ENCODE results near the gene SLC15A4.
"Not testable (repeated sequence)": the region's sequence is repeated elsewhere in the genome, so short reads cannot be mapped to it uniquely, and the experiment has no call there.

SLC15A4 gene

DNA sequence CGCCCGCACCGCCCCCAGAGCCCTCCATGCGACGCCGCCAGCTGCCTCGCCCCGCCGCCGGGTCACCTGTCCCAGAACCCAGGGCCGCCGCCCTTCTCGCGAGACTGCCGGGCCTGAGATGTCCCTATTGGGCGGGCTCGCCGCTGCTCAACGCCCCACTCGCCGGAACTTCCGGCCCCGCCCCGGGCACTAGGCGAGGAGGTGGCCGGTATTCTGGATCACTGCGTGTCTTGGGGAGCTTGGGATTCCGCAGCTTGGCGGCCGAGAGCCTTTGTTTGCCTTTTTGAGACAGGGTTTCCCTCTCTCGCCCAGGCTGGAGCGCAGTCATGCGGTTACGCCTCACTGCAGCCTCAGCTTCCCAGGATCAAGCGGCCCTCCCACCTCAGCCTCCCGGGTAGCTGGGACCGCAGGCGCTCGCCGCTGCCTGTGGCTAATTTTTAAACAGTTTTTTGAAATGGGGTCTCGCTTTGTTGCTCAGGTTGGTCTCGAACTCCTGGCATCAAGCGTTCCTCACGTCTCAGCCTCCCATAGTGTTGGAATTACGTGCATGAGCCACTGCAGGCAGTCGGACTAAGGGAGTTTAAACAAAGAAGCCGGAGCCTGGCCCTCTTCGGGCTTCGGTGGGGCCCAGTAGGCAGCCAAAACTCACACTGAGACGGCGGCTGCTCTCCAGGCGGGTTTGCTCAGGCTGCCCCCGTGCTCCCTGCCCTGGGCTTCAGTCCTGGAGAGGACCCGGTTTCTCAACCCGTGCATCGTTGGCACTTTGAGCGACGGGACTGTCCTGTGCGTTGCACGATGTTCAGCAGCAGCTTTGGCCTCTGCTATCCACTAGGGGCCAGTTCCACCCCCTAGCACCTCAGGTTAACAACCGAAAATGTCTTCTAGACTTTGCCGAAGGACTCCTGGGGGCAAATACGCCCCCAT lies at the start of gene SLC15A4:
Gene SLC15A4, minus strand, starts transcription at position 43 of the 924 bp plus-strand sequence. Its CDS starts 15 bp downstream, at position 28.
- peak; percentile 98 for DNase-seq (ENCODE audit: low spot score)

DNA sequence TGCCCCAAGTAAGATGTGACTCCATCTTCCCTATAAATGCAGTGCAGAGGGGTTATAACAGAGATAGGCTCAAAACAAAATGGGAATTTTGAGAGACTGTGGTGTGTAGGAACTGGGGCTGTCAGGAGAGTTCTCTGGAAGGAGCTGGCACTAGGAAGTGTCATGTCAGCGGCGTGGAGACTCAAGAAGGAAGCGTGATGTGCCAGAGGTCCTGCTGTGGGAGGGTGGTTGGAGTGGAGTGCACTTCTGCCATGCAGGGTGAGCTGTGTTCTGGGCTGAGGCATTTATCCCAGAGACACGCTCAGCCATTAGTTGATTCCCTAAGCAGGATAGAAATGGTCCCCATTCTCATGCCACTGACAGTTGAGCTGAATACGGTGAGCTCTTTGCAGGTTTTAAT lies 48.5 kb upstream of the SLC15A4 start:
- DNase-seq (ENCODE audit: low spot score) = no peak

DNA sequence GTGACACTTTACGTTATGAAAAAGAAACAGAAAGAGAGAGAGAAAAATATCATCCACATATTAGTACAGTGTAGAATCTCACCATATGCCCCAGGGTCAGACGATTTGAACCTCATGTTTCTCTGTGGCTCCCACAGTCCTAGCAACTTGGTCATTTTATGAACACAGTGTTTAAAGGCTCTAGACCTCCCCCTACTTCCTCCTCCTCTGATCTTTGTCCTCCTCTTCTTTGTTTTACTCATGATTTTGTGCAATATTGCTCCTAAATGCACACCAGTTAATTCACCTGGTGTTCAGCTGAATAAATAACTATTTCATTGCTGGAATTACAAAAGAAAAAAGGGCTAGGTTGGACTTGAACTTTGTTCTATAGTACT lies 47.7 kb upstream of the SLC15A4 start:
- DNase-seq (ENCODE audit: low spot score) = no peak

DNA sequence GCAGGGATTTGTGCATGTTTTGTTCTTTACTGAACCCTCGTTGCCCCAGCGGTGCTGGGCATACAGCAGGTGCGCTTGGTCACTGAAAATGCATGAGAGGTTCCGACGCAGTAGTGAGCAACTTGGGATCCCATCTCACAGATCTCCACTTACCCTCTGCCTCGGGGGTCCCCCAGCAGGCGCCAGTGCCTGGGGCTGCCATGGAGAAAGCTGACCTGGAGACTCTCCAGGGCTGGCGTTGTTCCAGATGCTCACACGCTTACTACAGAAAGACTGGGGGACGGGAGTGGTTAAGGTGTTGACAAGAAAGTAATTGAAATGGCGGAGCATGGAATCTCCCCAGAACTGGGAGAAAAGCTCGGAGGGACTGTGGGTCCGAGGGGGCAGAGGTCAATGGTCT lies 43.7 kb upstream of the SLC15A4 start:
- no peak for DNase-seq (ENCODE audit: low spot score)

DNA sequence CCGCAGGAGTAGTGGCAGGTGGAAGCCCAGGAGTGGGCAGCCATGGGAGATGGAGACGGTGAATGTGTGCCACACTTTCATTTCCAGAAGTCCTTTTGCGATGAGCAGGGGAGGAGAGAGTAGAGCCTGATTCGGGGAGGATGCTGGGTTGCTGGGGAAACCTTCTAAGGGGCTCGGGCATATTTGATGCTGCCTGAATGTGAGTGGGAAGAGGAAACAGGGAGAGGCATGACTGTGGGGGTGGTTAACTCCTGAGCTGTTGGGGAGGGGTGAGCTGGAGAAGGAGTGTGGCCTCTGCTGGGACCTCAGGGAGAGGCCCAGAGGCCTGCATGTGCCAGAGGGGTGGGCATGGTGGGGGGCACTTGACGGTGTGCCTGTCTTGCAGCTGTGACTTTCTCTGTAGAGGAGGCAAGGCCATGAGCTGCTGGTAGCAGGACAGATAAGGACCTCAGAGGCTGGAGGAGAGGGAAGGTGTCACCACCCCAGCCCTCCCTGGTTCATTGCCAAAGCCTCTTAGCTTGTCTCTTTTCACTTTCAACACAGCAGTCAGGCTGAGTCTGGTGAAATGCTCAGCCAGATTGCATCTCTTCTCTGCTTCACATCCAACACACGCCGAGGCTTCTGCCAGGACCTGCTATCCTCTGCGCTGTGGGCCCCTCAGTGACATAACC lies 40.9 kb upstream of the SLC15A4 start:
- no peak for DNase-seq (ENCODE audit: low spot score)

DNA sequence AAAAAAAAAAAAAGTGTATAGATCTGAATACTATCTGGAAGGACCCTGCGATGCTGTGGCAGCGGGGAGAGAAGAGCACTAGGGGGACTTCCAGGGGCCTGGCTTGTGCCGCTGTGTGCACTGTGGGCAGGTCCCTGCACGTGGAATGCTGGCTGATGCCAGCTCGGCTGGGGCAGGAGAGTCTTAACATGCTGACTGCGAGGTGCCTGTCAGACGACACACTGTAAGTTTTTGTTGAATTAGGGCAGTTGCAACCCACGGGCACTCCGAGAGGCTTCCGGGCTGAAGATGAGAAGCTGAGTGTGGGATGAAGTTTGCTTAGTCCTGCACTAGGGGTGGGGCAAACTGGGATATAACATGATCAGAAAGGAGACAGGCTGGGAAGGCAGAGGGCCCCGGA lies 40.2 kb upstream of the SLC15A4 start:
- DNase-seq (ENCODE audit: low spot score) = no peak

DNA sequence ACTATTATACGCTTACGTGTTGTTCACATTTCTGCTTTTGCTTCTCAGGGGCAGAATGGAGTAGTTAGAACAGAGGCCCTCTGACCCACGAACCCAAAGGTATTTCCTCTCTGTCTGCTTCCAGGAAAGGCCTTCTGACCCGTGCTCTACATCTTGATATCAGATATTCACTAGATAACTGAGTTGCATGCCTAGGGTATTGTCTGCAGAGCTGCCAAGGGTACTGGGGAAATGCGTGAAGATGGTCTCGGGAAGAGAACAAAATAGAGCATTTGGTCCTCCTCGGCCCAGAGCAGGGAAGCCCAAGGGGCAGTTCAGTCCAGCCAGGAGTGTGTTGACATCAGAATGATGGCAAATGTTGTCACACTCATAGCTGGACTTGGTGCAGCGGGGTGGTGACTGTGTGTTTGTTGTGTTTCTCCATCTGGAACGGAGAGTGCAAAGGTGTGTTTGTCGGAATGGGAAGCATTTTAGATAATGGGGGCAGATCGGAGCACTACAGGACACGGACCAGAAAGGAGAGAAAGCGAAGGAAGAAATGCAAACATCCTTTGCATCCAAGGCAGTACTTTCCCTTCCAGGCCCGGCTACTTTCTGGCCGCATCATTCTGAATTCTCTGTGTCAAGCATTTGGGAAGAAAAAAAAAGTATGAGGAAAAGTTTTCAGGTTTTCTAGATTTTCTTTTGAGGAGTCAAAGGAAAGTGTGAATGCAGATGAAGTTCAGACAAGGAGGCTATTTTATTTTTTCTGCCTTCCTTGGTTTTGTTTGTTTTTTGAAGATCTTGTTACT lies 37.7 kb upstream of the SLC15A4 start:
- DNase-seq (ENCODE audit: low spot score) = no peak

DNA sequence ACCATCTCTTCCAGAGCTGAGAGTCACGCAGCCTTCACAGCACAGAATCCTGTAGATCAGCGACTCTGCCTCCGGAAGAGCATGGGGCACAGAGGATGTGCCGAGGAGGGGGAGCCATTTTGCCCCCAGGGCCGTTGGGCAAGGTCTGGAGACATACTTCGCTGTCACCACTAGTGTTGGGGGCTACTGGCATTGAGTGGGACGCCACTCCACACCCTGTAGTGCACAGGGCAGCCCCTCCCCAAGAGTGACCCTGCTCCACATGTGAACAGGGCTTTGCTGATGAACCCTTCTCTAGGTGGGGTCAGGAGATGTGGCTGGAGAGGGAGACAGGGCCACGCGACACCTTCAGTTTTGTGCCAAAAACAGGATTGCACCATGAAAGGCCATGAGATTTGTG lies 35.6 kb upstream of the SLC15A4 start:
- DNase-seq (ENCODE audit: low spot score) = no peak

DNA sequence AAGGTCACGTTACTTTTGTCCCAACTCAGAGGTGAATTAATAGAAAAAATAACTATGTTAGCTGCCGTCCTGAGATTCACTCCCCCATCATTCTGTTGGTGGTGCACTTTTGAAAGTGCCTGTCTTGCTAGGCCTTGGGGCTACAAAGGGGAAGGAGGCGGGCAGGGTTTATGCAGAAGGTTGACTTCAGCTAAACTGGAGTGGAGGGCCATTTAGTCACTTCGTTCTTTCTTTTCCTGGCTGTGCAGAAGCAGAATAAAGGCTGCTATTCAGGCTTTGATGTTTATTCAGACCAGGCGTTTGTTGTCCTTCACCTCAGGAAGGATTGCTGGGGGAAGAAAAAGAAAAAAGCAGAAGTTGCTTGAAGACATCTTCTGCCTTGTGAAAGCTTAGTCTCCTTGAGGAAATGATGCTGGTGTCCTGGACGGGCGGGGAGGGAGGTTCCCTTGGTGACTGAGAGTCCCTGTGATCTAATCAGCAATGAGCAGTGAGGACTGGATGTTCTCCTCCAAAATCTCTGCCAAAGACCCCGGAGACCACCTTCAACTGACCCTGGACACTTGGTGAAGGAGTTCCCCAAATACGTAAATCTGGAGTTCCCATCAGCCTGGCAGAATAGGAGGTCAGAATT lies 33.5 kb upstream of the SLC15A4 start:
- DNase-seq (ENCODE audit: low spot score) = no peak

DNA sequence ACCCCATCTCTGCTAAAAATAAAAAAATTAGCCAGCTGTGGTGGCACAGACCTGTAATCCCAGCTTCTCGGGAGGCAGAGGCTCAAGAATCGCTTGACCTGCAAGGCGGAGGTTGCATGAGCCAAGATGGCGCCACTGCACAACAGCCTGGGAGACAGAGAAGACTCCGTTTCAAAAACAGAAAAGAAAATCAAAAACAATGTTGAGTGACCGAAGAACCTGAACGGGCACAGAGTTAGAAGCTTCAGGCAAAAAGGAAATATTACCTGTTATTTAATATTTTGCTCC lies 33.0 kb upstream of the SLC15A4 start:
- DNase-seq (ENCODE audit: low spot score) = no peak

DNA sequence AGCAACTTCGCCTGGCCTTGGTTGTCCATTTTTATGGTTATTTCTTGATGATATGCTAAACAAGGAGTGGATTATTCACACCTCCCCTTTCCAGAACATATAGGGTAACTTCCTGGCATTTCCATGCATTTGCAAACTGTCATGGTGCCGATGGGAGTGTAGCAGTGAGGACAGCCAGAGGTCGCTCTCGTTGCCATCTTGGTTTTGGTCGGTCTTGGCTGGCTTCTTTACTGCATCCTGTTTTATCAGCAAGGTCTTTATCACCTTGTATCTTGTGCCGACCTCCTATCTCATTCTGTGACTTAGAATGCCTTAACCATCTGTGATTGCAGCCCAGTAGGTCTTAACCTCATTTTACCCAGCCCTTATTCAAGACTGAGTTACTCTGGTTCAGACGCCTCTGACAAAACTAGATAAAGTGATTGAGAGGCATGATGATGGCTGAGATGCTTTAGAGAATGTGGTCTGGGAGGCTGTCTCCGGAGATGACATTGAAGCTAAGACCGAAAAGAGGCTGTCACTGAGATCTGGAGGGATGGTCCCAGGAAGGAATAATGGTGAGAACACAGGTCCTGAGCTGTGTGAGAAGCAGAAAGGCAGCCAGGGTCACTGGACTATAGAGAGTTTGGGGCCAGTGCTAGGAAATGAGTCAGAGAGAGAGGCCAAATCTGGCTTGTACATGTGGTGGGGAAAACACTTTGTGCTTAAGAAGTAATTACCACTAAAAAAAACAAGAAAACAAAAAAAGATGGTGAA lies 32.5 kb upstream of the SLC15A4 start:
- DNase-seq (ENCODE audit: low spot score) = no peak

DNA sequence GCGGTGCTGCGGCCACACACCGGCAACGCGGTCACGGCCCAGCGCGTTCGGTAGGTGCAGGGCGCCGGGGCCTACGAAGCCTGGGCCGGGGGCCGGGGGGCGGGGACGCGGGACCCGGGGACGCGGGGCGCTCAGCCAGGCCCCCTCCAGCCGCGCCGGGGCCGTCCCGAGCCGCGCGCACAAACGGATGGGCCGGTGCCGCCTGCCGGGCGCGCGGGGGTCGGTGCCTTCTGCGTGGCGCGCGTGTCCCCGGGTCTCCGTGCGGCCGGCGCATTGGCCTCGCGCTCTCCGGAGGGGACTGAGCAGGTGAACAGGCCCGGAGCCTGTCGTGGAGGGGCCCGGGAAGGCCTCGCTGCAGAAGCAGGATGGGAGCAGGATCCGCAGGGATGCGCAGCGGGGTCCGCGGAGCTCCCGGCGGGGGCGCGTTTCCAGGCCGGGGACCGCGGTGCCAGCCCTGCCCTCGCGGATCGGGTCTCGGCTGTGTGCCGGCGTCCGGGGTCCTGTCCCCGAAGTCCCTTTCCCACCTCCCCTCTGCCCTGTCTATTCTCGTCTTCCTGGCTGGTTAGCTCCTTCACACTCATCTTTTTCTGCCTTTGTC lies 29.9 kb upstream of the SLC15A4 start:
- DNase-seq (ENCODE audit: low spot score) = no peak

DNA sequence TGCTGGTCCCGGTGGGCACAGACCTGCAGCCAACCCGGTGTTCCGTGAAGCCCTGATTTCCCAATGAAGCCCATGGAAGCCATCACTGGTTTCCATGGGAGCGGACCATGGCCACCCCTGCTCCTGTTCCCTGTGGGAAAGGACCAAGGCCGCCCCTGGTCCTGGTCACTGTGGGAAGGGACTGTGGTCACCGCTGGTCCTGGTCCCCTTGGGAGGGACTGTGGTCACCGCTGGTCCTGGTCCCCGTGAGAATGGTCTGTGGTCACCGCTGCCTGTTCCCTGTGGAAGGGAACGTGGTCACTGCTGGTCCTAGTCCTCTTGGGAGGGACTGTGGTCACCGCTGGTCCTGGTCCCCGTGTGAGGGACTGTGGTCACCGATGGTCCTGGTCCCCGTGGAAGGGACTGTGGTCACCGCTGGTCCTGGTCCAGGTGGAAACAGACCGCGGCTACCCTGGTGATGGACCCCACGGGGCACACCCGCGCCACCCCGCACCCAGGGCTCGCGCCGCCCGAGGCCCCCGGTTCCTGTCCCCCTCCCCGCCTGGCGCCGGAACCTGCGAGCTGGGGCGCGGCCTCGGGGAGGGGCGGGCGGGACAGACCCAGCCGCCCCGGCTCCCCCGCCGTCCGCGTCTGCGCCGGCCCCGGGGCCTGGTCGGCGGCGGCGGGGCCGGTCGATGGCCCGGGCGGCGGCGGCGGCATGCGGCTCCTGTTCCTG lies 29.3 kb upstream of the SLC15A4 start, which contains the start of gene GLT1D1:
Gene GLT1D1, plus strand, starts transcription at position 594 of the 715 bp plus-strand sequence. Its CDS starts 104 bp downstream, at position 698.
- no peak for DNase-seq (ENCODE audit: low spot score)

DNA sequence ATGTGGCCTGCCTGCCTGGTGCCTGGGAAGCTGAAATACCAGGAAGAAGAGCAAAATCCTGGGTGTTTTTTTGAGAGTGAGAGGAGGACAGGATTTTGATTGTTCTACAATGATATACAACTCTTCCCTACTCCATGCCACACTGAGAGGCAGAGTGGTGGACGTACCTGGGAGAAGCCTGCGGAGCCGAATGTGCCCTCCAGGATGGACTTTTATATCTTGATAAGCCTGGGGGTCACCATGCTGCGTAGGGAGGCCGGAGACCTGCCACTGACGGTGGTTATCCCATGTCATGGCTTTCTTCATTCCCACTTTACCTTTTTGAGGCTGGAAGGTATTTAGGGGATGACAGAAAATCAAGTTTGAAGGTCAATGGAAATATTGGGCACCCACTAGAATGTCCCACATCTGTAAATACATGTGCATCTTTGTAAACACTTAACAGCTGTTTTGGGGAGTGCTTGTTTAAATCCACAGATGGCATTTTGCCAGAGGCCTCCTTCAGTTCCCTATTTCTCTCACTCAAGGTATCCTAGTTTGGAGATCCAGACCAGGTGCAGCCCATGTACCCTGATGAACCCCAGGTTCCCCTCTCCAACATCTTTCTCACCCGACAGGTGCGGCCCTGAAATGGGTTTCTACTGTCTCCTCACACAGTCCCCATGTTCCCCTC lies 28.4 kb upstream of the SLC15A4 start:
- DNase-seq (ENCODE audit: low spot score) = no peak

DNA sequence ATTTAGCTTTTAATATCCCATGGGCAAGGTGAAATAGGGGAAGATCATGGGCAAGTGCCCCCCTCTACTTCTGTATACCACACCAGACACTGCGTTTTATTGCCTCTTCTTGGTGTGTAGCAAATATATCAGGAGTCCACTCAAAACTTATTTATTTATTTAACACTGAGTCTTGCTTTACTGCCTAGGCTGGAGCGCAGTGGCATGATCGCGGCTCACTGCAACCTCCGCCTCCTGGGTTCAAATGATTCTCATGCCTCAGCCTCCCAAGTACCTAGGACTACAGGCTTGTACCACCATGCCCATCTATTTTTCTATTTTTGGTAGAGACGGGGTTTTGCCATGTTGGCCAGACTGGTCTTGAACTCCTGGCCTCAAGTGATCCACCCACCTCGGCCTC lies 27.7 kb upstream of the SLC15A4 start:
- not testable (repeated sequence) for DNase-seq (ENCODE audit: low spot score)

DNA sequence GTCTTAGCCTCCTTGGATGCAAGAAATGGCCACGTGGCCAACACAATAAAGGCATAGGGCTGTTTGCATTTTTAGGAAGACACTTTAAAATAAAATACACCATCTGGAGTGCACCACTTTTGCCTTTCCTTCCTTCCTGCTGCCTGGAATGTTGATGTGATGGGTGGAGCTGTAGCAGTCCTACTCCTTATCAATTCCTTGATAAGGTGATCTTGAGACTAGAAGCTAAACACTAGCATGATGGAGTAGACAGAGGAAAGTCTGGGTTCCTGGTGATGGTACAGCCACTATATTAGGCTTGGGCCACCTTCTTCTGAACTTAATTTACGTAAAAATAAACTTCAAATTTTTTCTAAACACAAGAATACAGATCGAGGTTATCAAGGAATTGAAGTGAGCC lies 26.6 kb upstream of the SLC15A4 start:
- DNase-seq (ENCODE audit: low spot score) = no peak

DNA sequence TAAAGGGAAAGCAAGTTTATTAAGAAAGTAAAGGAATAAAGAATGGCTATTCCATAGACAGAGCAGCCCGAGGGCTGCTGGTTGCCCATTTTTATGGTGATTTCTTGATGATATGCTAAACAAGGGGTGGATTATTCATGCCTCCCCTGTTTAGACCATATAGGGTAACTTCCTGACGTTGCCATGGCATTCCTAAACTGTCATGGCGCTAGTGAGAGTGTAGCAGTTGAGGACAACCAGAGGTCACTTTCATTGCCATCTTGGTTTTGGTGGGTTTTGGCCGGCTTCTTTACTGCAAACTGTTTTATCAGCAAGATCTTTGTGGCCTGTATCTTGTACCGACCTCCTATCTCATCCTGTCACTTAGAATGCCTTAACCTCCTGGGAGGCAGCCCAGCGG lies 26.0 kb upstream of the SLC15A4 start:
- not testable (repeated sequence) for DNase-seq (ENCODE audit: low spot score)

DNA sequence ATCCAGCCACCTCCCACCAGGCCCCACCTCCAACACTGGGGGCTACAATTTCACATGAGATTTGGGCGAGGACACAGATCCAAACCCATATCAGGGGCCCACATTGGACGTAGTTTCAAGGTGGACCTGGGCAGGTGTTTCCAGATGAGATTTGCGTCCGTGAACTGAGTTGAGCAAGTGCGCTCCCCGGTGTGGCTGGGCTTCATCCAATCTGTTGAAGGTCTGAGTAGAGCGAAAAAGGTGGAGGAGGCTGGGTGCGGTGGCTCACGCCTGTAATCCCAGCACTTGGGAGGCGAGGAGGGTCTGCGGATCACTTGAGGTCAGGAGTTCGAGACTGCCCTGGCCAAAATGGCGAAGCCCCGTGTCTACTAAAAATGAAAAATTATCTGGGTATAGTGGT lies 24.6 kb upstream of the SLC15A4 start:
- DNase-seq (ENCODE audit: low spot score) = no peak

DNA sequence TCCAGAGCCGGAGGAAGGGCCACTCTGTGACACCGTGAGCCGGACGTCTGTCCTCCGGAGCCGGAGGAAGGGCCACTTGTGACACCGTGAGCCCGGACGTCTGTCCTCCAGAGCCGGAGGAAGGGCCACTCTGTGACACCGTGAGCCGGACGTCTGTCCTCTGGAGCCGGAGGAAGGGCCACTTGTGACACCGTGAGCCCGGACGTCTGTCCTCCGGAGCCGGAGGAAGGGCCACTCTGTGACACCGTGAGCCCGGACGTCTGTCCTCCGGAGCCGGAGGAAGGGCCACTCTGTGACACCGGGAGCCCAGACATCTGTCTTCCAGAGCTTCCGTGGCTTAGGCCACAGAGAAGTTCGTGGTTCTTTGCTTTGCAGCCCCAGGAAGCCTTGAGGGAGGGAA lies 22.9 kb upstream of the SLC15A4 start:
- DNase-seq (ENCODE audit: low spot score) = not testable (repeated sequence)

Data from LoVo (cell line).